CD1c-positive myeloid dendritic cell (primary cell): ENCODE measurements around the gene RHCE.
A peak's percentile ranks its signal among the peaks of the same experiment; 100 is the strongest.
"Not testable (repeated sequence)": the region's sequence is repeated elsewhere in the genome, so short reads cannot be mapped to it uniquely, and the experiment has no call there.

Experiments
- DNase-seq: peaks from one replicate; pipeline ENCODE4 v3.0.0-alpha.2; 2016; ENCODE audit errors: extremely low spot score

The RHCE gene

GRCh38 chr1:25342846-25343245 lies 77.8 kb downstream of the RHCE start:
- no peak for DNase-seq

DNA sequence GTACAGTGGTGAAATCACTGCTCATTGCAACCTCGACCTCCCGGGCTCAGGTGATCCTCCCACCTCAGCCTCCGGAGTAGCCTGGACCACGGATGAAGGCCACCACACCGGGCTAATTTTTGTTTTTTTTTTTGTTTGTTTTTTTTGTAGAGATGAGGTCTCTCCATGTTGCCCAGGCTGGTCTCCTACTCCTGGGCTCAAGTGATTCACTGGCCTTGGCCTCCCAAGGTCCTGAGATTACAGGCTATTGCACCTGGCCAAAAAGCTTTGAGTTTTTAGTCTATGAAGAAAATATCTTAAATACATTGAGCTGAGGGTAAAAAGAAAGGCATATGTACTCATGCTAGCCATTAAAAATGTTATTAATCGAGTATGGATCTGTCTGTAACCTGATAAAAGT lies 78.9 kb downstream of the RHCE start:
- no peak for DNase-seq

GRCh38 chr1:25338986-25339385 lies 81.6 kb downstream of the RHCE start:
- no peak for DNase-seq

DNA sequence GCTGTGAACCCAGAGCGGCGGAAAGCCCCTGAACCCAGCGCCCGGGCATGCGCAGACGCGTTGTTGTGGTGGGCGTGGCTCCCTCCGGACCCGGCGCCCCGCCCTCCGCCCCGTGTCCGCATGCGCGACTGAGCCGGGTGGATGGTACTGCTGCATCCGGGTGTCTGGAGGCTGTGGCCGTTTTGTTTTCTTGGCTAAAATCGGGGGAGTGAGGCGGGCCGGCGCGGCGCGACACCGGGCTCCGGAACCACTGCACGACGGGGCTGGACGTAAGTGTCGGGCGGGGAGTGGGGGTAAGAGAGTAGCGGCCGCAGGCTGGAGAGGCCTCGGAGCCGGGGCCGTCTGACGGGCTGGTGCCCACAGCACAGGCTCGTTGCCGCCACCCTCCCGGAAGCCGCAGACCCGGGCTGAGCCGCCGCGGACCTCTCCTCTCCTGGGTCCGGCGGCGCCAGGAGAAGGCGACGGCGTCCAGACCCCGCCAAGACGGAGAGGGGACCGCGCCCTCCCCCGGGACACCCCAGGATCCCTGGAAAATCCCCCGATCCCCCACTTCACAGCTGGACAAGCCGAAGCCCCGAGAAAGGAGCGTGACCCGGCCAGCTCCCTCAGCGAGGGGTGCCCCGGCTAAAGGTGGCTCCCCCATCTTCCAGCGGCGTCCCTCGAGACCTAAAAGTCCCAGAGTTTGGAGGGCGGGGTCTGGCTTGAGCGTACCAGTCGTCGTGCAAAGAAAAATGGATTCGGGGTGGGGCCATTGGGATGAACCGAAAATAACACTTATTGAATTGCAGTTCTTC lies 82.2 kb downstream of the RHCE start, which contains the start of gene TMEM50A:
TMEM50A (plus strand) TSS at position 147 of the 794 bp plus-strand sequence. CDS start 2,153 bp downstream, outside the sequence.
- peak; percentile 92 for DNase-seq

DNA sequence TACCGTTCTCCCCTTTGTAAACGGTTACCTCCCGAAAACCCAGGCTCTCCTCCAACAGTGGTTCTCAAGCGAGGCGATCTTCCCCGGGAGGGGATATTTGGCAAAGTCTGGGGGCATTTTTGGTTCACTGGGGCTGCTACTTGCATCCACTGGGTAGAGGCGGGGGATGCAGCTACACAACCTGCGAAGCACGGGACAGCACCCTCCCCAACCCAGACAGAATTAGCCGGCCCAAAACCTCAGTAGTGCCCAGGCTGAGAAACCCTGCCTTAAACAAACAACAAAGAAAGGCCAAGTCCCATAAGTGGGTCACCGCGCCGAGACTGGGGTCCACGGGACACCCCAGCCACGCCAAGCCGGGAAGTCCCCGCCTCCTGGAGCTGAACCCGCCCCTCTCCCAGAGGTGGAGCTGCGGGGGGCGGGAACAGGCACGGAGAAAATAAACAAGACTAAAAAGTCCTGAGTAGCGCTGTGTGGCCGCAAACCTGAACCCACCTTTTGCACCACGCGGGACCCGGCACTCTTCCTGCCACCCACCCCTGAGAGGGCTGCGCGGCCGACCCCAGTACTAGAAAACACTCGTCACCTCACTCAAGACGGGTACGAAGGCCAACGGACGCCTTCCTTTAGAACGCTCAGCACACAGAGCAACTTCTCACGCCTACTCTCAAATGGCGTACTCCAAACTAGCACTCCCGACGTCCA lies 83.0 kb downstream of the RHCE start:
- DNase-seq = not testable (repeated sequence)

- DNase-seq = not testable (repeated sequence)
Observed at GRCh38 chr1:25336922-25337354, 83.7 kb downstream of the RHCE start.

GRCh38 chr1:25329950-25330349 lies 90.7 kb downstream of the RHCE start:
- not testable (repeated sequence) for DNase-seq

DNA sequence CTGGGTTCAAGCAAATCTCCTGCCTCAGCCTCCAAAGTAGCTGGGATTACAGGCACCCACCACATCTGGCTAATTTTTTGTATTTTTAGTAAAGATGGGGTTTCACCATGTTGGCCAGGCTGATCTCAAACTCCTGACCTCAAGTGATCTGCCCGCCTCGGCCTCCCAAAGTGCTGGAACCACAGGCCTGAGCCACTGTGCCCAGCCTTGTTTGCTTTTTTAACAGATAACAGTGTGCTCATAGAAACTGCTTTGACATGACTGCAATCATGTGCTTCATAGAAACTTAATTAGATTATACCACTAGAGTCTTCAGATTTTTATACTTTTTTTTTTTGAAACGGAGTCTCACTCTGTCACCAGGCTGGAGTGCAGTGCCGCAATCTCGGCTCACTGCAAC lies 91.3 kb downstream of the RHCE start:
- DNase-seq = not testable (repeated sequence)

GRCh38 chr1:25328791-25329185 lies 91.8 kb downstream of the RHCE start:
- DNase-seq = not testable (repeated sequence)

DNA sequence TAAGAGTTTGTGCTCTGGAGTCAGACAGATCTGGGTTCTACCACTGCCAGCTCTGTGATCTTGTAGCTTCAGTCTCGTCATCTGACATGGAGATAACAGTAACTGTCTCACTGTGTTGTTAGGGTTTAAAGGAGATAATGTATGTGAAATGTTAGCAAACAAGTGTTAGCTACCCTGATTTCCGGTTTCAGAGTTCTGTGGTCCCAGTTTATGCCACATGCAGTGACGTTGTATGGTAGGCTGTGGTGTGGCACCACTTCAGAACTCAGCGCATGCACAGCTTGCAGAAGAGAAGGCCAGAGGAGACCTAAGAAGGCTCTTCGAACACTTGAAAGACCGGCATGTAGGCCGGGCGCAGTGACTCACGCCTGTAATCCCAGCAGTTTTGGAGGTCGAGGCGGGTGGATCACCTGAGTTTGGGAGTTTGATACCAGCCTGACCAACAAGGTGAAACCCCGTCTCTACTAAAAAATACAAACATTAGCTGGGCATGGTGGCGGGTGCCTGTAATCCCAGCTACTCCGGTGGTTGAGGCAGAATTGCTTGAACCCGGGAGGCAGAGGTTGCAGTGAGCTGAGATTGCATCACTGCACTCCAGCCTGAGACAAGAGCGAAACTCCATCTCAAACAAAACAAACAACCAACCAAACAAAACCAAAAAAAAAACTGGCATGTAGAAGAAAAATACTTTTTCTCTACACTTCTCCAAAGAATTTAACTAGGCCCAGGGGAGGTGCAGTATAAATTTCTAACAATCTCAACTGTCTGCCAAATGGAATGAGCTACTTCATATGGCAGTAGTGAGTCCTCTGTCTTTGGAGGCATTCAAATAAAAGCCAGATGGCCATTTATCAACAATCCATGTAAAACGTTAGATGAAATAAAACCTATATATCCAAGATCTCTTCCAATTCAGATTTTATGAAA lies 92.5 kb downstream of the RHCE start:
- DNase-seq = not testable (repeated sequence)

DNA sequence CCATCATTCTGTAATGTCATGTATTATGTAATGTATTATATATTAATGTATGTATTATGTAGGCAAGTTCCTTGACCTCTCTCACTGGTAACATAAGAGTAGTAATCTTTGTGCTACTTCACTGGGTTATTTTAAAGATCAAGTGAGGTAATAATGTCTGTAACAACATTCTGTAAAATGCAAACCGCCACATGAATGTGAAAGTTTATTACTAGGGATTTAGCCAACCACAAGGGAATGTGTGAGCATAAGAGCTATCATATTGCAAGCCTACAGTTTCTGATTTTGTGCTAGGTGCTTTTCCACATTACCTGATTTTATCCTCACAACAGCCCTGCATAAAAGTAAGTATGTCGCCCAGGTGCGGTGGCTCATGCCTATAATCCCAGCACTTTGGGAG lies 96.2 kb downstream of the RHCE start:
- not testable (repeated sequence) for DNase-seq

- not testable (repeated sequence) for DNase-seq
Observed at GRCh38 chr1:25322127-25322526, 98.5 kb downstream of the RHCE start.

GRCh38 chr1:25320314-25320938 lies 100.2 kb downstream of the RHCE start:
- not testable (repeated sequence) for DNase-seq

DNA sequence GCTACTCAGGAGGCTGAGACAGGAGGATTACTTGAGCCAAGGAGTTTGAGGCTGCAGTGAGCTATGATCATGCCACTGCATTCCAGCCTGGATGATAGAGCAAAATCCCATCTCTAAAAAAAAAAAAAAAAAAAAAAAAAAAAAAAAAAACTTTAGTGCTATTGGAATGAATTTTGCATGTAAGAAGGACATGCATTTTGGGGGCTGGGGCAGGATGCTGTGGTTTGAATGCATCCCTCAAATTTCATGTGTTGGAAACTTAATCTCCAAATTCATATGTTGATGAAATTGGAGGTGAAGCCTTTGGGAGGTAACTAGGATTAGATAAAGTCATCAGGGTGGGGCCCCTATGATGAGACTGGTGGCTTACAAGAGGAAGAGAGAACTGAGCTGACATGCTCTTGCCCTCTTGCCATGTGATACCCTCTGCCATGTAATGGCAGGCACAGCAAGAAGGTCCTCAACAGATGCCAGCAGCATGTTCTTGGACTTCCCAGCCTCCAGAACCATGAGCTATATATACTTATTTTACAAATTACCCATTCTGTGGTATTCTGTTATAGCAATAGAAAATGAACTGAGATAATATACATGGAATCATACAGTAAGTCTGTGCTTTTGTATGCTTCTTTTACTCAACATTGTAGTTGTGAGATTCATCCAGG lies 107.7 kb downstream of the RHCE start:
- not testable (repeated sequence) for DNase-seq
